Vagina (tissue), 2 donors: ENCODE measurements around the gene ABCB7.

Experiments
- CTCF ChIP-seq, 3 experiments: fragments of 450-650 bp in 2 of 3; fragments of 200-600 bp in 1 of 3; sonication (generic) in 1 of 3; IDR thresholded peaks; one replicate each; pipeline ENCODE4 v1.5.1; 2017 to 2019; ENCODE audit warnings: antibody characterized with exemption in 3 of 3, mild to moderate bottlenecking in 2 of 3, moderate library complexity in 2 of 3
- POLR2A ChIP-seq, 2 donors: fragments of 450-650 bp; IDR thresholded peaks; one replicate each; pipeline ENCODE4 v1.6.1; 2017; ENCODE audit warnings: antibody characterized with exemption in 2 of 2, mild to moderate bottlenecking in 2 of 2, moderate library complexity in 2 of 2

- no peak for TF ChIP-seq POLR2A (IDR thresholded peaks at IDR 0.05)
- TF ChIP-seq CTCF (IDR thresholded peaks at IDR 0.05), result no peak
These were observed 41.4 kb downstream of the ABCB7 start for GRCh38 chrX:75114638-75115037.
